PFSK-1 (cell line): Measurements from ENCODE around the gene SYNC.

Experiments
- FOXP2 ChIP-seq: optimal IDR thresholded peaks from 2 replicates; pipeline ENCODE3; 2011; ENCODE audit warnings: borderline replicate concordance, control low read depth, inconsistent platforms; ENCODE audit not compliant: insufficient read depth; ENCODE audit errors: extremely low read length, extremely low read depth
- POLR2AphosphoS5 ChIP-seq: IDR thresholded peaks from 2 replicates; pipeline ENCODE4 v1.6.1; 2012; ENCODE audit warnings: low read depth, mild to moderate bottlenecking, control low read depth, low read length, moderate library complexity
- REST ChIP-seq, 2 experiments: IDR thresholded peaks; 2 replicates each; pipeline versions ENCODE4 v1.6.1 to v1.8.0; 2011 to 2012; ENCODE audit warnings: low read depth in 2 of 2, low read length in 2 of 2, control low read depth in 1 of 2, inconsistent platforms in 1 of 2, mild to moderate bottlenecking in 1 of 2, moderate library complexity in 1 of 2; ENCODE audit not compliant: insufficient read depth in 1 of 2
- SIN3A ChIP-seq: IDR thresholded peaks from 2 replicates; pipeline ENCODE4 v1.6.1; 2012; ENCODE audit warnings: mild to moderate bottlenecking, low read length, moderate library complexity, borderline replicate concordance; ENCODE audit not compliant: insufficient read depth
- TAF1 ChIP-seq: IDR thresholded peaks from 2 replicates; pipeline ENCODE4 v1.6.1; 2012; ENCODE audit warnings: low read length, control low read depth, borderline replicate concordance; ENCODE audit not compliant: insufficient read depth

The SYNC gene

GRCh38 chr1:32746130-32746529 lies 43.6 kb upstream of the SYNC start:
- TF ChIP-seq FOXP2 = no peak

DNA sequence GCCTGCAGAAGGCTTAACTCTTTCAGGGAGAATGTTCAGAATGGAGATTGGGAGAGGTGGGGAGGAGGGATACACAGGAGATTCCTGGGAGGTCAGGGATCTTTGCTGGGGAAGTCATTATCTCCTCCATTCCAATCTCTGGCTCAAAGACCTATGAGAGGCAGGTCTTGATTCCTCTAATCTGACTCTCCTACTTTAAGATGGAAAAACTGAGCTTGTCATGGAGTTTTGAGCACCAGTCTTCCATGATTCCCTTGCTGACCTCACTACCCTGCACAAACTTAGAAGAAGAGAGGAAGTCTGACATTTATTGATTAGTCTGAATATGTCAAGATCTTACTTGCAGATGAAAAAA lies 41.5 kb upstream of the SYNC start:
- TF ChIP-seq FOXP2 = no peak
- TF ChIP-seq POLR2AphosphoS5 = no peak
- no peak for TF ChIP-seq SIN3A
- no peak for TF ChIP-seq REST (IDR thresholded peaks at IDR 0.05; ENCODE audit: insufficient read depth in 1 of 2, low read depth in 2 of 2, low read length in 2 of 2)
- no peak for TF ChIP-seq TAF1

DNA sequence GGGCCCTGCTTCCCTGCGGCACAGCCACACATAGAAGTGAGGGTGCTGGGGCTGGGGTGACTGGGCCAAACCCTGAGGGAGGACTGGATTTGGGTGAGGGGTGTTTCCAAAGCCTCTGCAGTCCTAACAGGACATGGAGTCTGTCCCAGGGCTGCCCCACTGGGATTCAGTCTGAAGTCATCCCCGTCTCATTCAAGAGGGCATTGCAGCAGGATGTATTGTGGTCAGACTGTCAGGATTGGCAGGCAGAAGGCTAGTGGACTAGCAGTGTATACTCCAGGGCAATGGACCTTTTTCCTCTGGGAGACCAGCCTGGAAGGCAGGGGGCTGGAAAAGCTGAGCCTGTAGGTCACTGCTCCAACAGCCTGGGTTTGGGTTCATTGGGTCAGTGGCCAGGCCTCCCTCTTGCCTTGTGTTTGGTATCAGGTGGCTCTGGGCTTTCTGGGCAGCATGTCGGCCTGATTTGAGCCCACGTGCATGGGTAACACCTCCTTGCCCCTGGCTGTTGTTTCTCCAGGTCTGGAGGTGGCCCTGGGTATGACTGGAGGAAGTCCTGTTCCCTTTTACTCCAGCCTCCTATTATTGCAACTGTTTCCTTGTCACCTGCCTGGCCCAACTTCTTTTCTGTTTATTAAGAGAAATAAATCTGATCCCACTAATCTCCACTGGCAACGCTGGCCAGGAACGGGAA lies 41.0 kb upstream of the SYNC start:
- TF ChIP-seq FOXP2 = no peak
- TF ChIP-seq POLR2AphosphoS5 = no peak
- TF ChIP-seq SIN3A = no peak
- no peak for TF ChIP-seq REST (IDR thresholded peaks at IDR 0.05; ENCODE audit: insufficient read depth in 1 of 2, low read depth in 2 of 2, low read length in 2 of 2)

GRCh38 chr1:32742956-32743355 lies 40.4 kb upstream of the SYNC start:
- no peak for TF ChIP-seq REST (IDR thresholded peaks at IDR 0.05; ENCODE audit: insufficient read depth in 1 of 2, low read depth in 2 of 2, low read length in 2 of 2)
- TF ChIP-seq FOXP2 = no peak
- no peak for TF ChIP-seq TAF1
- no peak for TF ChIP-seq SIN3A
- no peak for TF ChIP-seq POLR2AphosphoS5

- TF ChIP-seq FOXP2 = no peak
- TF ChIP-seq SIN3A = no peak
- TF ChIP-seq REST (IDR thresholded peaks at IDR 0.05; ENCODE audit: insufficient read depth in 1 of 2, low read depth in 2 of 2, low read length in 2 of 2) = no peak
- no peak for TF ChIP-seq POLR2AphosphoS5
- TF ChIP-seq TAF1 = no peak
These were observed 39.8 kb upstream of the SYNC start for GRCh38 chr1:32742199-32742947.
